HTERT RPE-1 (cell line): ENCODE data around the gene RIMKLB.
"Not testable (repeated sequence)": the region's sequence is repeated elsewhere in the genome, so short reads cannot be mapped to it uniquely, and the experiment has no call there.

Source experiments
- in situ Hi-C: fragments of 300-500 bp; cut with MboI; formaldehyde crosslinking; loops from 4 replicates; pipeline ENCODE4 v1.14.3; 2020; ENCODE audit warnings: low sequenced_read_pairs

RIMKLB gene

GRCh38 chr12:8816448-8817050 is 118.8 kb downstream of the RIMKLB start:
- in situ Hi-C loops = no loop called here

DNA sequence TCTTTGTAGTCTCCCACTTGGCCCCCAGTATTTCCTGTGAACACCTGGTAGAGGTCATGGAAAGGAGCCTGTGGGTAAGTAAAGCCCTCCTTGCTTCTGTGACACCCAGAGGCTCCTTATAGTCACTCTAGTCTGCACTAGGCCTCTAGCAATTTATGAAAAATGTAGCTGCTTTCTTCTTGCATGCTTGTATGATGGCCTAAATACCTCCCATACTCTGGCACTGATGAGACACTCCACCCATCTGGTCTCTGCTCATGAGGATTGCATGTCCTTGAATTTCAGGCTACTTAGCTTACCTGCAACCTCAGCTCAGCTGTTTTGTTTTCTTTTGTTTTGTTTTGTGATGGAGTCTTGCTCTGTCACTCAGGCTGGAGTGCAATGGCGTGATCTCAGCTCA is 120.1 kb downstream of the RIMKLB start:
- in situ Hi-C loops = no loop called here

DNA sequence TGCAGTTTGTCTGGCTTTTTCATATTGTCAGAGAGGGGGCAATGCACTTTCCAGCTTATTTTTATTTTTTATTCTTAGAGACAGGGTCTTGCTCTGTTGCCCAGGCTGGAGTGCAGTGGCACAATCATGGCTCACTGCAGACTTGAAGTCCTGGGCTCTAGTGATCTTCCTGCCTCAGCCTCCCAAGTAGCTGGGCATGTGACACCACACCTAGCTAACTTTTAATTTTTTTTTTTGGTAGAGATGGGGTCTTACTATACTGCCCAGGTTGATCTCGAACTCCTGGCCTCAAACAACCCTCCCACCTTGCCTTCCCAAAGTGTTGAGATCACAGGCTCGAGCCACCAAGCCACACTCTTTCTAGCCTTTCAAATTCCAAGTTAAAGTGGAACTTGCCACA is 120.7 kb downstream of the RIMKLB start:
- in situ Hi-C loops = no loop called here

GRCh38 chr12:8819666-8819980 is 121.8 kb downstream of the RIMKLB start:
- in situ Hi-C loops = no loop called here

DNA sequence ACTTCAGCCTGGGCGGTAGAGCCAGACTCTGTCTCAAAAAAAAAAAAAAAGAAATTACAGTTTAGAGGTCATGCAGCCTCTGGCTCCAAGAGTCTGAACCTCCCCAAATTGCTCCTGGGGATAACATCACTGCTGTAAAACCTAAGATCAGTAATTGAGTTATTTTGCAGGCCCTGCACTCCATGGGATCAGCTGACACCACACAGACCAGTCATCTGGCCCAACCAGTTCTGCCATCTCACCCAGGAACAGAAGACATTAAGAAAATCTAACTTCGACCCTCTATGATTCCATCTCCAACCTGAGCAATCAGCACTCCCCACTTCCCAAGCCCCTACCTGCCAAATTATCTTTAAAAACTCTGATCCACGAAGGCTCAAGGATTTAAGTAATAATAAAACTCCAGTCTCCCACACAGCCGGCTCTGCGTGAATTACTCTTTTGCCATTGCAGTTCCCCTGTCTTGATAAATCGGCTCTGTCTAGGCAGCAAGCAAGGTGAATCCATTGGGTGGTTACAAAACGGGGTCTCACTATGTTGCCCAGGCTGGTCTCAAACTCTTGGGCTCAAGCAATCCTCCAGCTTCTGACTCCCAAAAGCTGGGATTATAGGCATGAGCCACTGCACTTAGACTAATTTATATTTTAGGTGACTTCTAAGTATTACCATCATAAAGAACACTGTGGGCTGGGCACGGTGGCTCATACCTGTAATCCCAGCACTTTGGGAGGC is 123.1 kb downstream of the RIMKLB start:
- in situ Hi-C loops = not testable (repeated sequence)

DNA sequence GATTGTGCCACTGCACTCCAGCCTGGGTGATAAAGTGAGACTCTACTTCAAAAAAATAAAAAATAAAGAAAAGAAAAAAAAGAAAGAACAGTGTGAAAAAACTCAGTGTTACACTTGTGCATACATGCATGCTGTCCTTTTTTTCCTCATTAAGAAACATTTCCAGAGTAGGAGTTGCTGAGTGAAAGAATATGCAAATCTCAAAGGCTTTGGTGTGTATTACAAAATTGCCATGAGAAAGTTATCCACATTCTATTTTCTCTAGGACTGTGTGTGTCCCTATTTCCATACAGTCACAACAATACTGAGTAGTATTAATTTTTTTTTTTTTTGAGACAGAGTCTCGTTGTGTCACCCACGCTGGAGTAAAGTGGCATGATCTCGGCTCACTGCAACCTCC is 123.8 kb downstream of the RIMKLB start:
- in situ Hi-C loops = no loop called here

- in situ Hi-C loops = no loop called here
Measured at GRCh38 chr12:8822298-8822697, 124.5 kb downstream of the RIMKLB start, which contains the start of gene A2ML1. TSS of gene A2ML1 (plus strand) at chr12:8822621. CDS start at chr12:8822652, 31 bp downstream.

DNA sequence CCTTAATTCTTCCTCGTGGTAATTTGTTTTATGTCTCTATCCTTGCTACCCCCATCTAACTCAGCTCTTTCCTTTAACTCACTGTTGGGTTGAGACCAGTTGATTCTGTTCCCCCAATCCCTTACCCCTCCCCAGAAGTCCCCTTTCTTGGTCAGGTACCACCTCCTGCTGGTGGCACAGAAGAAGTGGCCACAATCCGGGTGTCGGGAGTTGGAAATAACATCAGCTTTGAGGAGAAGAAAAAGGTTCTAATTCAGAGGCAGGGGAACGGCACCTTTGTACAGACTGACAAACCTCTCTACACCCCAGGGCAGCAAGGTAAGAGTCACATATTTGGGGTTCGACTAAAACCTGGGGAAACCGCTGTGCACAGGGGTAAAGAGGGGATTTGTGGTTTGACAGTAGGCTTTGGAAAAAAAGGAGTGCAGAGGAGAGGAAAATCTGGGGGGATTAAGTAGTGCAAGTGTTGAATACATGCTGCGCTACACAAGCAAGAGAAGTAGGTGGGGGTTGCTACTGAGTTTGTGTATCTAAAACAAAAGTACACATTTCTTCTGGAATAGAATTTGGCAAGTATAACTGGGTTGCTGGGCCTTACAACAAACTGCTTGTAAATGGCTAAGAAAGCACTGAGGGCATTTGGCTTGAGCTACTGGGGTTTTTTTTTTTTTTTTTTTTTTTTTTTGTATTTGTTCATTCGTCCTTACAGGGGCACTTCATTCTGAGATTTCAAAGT is 125.9 kb downstream of the RIMKLB start:
- in situ Hi-C loops = no loop called here

DNA sequence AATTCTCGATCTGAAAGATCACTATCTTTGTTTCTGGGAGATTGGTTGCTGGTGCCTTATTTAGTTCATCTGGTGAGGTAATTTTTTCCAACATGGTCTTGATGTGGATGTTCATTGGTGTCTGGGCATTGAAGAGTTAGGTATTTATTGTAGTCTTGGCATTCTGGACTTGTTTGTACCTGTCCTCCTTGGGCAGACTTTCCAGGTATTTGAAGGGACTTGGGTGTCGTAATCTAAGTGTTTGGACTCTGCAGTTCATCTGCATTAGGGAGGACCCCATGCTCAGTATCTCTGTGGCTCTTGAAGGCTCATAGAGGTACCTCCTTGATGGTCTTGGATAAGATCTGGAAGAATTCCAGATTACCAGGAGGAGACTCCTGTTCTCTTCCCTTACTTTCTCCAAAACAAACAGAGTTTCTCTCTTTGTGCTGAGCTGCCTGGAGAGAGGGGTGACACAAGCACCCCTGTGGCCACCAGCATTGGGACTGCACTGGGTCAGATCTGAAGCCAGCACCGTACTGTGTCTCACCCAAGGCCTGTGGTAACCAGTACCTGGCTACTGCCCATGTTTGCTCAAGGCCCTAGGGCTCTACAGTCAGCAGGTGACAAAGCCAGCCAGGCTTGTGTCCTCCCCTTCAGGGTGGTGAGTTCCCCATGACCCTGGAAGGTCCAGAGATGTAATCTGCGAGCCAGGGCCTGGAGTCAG is 129.9 kb downstream of the RIMKLB start:
- in situ Hi-C loops = no loop called here

DNA sequence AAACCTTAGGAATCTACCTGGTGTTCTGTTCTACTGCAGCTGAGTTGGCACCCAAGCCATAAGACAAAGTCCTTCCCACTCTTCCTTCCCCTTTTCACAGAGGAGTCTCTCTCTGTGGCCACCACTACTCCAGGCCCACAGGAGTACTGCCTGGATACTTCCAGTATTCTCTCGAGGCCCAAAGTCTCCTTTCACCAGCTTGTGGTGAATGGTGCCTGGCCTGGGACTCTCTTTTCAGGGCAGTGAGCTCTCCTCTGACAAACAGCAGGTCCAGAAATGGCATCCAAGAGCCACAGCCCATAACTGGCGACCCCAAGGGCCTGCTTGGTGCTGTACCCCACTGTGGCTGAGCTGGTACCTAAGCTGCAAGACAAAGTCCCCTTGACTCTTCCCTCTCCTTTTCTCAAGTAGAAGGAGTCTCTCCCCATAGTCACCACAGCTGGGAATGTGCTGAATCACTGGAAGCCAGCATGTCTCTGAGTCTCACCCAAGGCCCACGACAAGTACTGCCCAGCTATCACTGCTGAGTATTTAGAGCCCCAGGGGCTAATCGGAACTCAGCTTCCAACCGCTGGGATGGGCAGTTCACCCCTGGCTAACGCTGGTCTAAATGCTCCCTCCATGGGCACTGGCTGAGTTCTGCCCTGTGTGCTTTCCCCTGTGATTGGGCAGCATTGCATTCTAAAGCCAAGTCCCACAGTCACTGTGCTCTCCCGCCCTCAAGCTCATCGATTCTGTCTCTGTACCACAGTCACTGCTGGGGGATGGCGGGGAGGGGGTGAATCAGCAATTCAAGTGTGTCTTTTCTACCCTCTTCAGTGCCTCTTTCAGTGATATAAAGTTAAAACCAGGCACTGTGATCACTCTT is 130.7 kb downstream of the RIMKLB start:
- in situ Hi-C loops = no loop called here

DNA sequence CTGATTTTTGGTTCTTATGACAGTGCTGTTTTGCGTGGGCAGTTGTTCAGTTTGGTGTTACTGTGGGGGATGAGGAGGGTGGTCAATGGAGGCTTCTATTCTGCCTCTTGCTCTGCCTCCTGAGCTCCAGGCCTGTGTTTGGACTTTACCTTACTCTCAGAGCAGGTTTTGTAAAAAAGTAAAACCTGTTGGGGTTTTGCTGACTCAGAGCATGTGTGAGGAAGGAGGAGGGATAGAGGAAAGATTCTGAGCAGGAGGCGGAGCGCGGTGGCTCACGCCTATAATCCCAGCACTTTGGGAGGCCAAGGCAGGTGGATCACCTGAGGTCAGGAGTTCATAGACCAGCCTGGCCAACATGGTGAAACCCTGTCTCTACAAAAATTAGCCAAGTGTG is 131.3 kb downstream of the RIMKLB start:
- in situ Hi-C loops = no loop called here

DNA sequence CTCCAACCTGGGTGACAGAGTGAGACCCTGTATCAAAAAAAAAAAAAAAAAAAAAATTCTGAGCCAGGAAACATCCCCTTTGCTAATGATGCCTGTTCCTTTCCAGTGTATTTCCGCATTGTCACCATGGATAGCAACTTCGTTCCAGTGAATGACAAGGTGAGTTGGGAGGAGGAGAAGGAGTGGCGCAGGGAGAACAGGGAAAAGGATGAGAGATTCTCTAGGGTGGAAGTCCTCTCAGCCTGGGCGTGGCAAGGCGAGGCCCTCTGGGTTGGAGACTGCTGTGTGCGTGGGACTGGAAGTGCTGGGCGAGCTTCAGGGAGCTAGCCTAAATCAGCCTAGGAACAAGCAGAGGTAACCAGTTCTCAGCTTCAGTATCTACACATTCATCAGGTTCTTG is 131.8 kb downstream of the RIMKLB start:
- in situ Hi-C loops = no loop called here

DNA sequence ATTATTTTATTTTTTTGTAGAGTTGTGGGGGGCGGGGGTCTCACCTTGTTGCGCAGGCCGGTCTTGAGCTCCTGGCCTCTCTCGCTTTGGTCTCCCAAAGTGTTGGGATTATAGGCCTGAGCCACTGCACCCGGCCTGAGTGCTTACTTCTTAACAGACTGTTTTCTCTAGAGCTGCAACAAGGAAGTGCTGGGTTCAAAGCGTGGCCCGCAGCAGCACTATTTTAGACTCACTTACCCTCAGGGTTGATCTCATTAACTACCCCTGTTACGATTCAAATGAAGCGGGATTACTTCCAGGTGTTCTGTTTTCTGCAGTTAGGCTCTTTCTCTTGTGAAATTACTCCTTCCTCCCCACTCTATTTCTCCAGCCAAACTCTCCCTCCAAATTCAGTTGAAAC is 133.3 kb downstream of the RIMKLB start:
- in situ Hi-C loops = no loop called here

GRCh38 chr12:8832500-8832899 is 134.7 kb downstream of the RIMKLB start:
- in situ Hi-C loops = no loop called here
